GM21825 (cell line): ENCODE data around the gene GRB10.
"Not testable (repeated sequence)": the region's sequence is repeated elsewhere in the genome, so short reads cannot be mapped to it uniquely, and the experiment has no call there.

Source experiments
- ATAC-seq: cut with Tn5 transposase; IDR thresholded peaks from one replicate; pipeline ENCODE4 v1.9.1; 2021; ENCODE audit warnings: mild to moderate bottlenecking, moderate library complexity; ENCODE audit not compliant: unreplicated experiment

The GRB10 gene

DNA sequence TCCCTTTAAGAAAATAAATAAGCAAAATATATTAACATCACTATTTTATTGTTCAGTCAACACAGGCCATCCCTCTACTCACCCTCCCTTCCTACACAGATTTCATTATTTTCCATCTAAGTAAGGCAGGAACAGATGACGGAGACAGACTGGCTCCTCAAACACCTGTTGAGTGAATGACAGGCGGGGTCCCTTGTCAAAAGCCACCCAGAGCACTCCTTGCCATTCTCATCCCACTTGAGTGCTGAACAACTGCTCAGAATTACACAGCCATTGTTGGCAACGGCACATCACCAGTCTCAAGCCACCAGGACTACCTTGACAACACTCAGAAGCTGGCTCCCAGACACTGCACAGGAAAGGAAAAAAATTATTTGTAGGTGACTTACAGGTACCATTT is 3.3 kb downstream of the GRB10 start:
- no peak for ATAC-seq

DNA sequence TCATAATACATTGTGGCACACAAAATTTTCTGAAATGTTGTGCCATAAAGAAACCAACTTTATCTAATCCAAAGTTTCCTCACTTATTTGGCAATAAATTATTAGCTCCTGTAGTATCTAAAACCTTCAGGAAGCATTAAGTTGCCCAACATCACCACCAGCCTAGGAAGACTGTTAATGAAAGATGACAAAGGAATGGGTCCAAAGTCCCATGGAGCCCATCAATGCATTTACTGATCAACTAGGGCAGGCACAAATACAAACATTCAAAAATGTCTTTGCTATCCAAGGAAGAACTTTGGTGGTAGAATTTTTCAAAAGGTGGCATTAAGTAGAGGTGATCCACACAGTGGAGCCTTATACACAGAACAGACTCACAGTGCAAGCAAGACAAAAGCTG is 4.5 kb downstream of the GRB10 start:
- no peak for ATAC-seq

DNA sequence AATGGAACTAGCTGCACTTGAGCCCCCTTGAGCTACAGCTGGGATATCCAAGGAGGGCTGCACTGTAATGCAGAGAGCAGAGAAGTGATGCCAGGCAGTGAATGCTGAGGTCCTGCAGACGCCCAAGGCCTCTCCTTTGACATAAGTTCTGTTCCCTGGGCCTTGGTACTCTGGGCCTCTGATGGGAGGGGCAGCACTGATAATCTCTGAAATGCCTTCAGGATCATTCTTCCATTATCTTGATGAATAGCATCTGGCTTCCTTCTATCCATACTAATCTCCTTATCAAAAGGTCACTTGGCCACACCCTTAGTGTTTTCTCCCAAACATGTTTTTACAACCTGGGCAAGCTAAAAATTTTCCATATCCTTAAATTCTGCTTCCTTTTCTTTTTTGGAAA is 6.9 kb downstream of the GRB10 start:
- no peak for ATAC-seq

DNA sequence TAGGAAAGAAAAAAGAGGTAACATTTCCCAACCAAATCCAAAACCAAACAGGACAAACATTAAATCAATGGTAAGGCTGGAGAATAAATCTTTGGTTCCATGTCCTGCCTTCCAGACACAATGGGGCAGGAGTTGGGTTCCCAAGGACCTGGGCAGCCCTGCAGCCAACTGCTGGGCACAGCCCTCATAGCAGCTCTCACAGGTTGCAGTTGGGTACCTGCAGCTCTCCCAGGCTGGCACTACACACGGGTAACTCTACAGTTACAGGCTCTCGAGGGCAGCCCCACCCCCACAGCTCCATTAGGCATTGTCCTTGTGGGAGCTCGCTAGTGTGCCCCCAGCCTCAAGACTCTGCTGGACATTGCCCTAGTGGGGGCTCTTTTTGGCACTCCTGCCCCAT is 7.5 kb downstream of the GRB10 start:
- ATAC-seq: no peak

DNA sequence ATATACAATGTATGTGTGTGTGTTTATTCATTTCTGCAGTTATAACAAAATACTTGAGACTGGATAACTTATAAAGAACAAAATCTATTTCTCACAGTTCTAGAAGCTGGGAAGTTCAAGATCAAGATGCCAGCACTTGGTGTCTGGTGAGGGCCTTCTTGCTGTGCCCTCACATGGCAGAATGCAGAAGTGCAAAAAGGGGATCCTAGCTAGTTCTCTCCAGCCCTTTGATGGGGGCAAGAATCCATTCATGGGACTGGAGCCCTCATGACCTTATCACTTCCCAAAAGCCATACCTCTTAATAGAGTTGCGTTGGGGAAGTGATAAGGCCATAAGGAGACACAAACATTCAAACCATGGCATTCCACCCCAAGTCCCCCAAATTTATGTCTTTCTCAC is 8.4 kb downstream of the GRB10 start:
- ATAC-seq: no peak

DNA sequence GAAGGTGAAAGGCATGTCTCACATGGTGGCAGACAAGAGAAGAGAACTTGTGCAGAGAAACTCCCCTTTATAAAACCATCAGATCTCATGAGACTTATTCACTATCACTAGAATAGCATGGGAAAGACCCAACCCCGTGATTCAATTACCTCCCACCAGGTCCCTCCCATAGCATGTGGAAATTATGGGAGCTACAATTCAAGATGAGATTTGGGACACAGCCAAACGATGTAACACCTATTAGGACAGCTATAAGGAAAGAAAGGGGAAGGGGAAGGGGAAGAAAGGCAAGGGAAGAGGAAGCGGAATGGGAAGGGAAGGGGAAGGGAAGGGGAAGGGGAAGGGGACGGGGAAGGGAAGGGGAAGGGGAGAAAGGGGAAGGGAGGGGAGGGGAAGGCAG is 9.6 kb downstream of the GRB10 start:
- not testable (repeated sequence) for ATAC-seq

DNA sequence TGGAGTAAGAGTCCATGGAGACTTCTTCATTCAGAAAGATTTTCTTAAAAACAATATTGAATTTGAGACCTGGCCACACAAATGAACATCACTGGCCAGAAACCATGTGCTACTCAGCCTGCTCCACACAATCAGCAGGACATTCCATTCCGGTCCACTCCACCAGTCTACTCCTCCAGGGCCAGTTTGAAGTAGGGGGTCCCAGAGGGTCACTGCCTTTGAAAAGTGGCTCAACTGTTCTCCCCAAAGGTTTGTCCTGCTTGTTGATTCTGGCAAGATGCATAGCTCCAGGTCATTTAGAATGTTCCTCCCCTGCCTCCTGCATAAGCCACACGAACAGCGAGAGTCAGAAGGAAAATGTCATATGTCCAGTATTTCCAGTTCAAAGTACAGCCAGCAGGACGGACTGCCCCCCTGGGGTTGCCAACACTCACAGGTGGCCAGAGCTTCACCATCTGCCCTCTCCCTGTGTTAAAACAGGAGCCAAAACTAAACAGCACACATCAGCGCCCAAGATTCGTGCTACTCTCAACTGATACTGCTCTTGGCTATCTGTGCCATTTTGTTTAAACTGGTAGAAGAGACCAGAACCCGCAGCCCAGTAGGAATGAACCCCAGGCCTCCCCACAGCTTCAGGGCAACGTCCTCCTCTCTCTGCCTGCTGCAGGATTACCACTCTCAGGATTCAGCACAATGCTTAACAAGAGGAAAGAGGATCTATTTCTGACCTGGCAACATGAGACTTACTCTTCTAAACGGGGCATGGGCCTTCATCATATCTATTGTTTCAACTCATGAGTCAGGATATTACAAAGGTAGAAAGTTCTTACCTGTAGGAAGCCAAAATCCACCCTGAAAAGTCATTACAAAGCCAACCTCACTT is 11.3 kb downstream of the GRB10 start:
- ATAC-seq: no peak

DNA sequence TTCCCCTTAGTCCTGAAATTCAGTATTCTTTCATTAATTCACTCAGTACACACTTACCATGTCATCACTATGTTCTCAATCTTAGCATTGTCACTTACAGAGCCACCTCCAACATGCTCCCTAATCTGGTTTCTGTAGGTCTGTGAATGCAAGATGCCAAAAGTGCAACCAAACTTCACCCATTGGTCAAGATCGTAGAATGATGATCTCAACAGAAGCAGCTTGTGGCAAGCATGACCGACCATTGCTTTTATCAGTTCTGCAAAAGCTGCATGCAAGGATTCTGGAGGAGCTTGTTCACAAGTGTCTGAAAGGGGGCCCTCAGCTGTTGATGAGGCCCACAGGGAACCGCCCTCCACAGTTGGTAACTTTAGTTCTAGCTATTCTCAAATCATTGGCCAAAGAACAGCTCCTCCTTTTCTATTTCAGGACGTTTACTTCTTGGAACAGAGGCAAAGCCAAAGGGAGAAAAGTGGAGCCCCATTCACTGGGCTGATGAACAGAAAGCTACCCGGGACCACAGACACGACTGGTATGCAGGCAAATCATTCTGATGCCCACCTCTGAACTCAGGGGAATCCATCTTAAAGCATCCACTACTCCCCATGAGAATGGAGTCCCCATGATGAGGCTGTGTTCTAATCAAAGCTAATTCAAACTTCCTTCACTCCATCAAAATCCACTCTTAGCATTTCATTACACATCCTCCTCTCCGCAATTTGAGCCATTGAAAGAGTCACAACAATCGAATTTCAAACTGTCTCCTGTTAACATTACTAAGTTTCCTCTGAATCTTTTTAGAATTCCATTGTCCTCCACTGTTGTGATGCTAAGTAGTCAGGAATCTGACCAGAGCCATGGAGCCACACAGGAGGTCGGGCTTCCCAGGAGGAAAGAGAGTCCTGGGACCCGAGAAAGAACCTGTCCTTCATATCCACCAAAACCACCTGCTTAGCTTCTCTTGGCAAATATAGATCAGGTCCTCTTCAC is 13.9 kb downstream of the GRB10 start:
- no peak for ATAC-seq

DNA sequence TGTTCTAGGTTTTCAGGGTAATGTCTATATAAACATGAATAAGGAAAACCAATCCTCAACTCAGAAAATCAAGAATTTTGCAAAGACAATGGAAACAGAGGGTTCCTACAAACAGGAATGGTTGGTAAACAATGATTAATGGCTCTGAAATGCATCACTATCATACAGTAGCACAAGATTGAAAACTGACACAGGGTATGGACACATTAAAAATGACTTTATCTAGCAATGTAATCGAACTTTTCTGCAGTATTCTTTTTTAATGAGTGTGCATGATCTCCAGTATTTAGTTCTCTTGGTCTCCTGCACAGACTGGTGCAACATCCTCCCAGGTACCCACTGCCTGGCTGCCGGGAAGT is 15.9 kb downstream of the GRB10 start:
- ATAC-seq: no peak

DNA sequence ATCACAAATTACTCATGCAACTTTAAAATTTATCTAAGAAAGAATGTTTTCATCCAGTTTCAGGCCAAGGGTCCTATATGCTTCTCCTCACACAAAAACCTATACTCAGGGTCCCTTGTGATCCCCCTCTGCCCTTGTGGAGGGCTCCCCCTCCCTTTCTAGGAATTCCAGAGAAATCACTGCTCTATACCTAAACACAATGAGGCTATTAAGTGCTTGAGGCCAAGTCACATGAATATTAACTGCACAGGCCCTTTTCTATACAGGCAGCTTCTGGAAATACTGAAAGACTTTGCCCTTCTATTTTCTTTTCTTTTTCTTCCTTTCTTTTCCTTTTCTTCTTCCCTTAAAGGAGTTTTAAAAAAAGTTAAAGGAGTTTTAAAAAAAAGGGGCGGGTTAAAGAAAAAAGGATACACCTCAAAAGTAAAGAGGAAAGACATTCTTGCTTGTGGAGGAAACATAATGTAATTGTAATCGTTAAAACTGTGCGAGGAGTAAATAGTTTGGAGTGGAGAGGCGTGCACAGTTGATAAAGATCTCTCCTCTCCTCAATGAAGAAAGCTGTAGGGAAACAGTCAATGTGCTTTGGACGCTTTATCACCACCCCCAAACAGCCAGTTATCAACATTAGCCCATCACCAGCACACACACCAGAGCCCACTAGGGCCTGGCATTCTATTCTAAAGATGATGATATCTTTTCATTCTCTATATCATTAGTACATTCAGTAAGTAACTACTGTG is 16.4 kb downstream of the GRB10 start:
- no peak for ATAC-seq

DNA sequence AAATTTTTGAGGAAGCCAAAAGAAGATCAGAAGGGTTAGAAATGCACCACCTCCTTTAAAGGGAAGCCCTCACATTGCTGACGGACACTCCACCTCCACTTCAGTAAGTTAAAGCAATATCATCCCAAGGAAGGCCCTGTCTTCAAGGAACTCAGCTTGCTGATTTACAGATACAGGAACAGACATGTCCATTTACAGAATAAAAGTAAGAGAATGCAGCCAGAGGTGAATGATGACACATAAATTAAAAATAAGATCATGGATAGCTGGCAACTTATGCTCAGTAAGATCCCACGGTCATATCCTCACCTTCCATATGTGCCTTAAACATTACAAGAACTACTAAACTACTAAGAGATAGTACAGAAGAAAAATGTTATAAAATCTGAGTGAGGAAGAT is 20.4 kb downstream of the GRB10 start:
- no peak for ATAC-seq

DNA sequence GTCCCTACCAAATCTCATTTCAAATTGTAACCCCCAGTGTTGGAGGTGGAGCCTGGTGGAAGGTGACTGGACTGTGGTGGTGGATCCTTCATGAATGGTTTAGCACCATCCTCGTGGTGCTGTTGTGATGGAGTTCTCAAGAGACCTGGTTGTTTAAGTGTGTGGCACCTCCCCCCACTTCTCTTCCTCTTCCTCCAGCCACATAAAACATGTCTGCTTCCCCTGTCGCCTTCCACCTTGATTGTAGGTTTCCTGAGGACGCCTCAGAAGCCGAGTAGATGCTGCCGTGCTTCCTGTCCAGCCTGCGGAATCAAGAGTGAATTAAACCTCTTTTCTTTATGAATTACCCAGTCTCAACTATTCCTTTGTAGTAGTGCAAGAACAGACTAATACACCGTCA is 21.0 kb downstream of the GRB10 start:
- no peak for ATAC-seq

DNA sequence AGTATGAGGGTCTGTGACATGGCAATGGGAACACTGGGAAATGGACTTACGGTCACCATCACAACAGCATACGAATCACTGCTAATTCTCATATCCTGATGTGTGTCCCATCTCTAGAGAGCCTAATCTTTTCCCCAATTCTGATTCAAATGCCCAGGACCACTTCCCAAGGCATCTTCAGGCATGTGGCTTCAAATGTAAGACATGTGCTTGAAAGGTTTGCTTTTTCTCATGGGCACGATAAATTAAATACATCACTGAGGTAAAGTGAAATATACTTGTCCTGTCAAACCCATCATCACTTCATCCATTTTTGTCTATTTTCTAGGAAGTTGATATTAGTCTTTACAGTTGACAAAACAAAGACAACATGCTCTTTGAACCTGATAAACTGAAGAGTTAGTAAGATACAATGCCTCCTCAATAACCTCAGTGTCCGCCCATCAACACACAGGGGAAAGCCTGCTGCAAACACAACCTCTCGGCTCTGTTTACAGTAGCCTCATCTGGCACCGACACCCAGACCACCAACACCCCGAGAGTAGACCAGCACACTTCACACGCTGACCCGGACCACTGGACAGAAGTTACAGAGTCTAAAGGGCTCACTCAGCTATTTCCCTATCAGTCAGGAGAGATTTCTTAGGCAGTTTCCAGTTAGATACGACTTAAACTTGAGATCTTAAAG is 24.8 kb downstream of the GRB10 start:
- no peak for ATAC-seq

DNA sequence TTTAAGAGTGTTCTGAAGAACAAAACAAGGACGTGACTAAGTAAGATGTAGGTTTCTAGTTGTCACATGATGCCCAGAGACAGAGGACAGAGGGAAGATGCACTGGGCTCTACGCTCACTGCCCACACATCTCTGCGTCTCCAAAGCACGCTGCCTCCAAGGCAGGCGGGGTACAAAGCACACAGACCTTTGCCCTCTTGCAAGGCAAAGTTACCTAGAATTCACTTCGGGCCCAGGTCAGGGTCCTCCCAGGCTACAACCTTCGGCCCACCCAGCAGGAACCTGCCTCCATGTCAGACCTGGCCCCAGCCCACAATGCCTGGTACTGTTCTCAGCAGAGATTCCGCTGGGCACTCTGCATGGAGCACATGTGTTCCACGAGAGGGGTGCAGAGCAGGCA is 26.5 kb downstream of the GRB10 start:
- no peak for ATAC-seq

DNA sequence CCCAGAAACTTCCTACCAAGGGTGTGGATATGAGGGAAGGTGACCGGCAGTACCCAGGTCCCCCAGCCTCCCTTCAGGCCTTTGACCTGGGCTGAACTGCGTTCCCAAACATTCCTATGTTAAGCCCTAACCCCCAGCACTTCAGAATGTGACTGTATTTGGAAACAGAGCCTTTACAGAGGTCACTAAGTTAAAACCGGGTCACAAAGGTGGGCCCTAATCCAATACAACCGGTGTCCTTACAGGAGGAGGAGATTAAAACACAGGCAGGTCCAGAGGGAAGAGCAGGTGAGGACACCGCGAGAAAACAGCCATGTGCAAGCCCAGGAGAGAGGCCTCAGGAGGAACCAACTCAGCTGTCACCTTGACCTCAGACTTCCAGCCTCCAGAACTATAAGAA is 28.0 kb downstream of the GRB10 start:
- ATAC-seq: no peak

DNA sequence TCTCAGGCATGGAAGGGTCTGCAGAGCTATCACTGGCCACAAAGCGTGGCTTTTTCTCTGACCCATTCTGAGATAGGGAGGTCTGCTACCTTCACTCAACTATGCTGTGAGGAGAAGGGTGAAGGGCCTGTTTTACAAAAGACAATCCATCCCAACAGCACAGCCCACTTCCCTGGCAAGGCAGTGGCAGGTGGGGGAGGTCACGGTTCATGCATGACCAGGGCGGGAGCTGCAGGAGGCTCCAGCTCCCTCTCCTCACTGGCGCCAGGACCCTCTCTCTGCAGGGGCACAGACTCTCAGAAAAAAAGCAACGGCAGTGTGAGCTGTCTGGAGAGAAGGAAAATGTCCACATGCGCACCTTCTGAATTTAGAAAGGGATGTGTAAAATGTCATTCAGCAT is 28.5 kb downstream of the GRB10 start:
- ATAC-seq: no peak

DNA sequence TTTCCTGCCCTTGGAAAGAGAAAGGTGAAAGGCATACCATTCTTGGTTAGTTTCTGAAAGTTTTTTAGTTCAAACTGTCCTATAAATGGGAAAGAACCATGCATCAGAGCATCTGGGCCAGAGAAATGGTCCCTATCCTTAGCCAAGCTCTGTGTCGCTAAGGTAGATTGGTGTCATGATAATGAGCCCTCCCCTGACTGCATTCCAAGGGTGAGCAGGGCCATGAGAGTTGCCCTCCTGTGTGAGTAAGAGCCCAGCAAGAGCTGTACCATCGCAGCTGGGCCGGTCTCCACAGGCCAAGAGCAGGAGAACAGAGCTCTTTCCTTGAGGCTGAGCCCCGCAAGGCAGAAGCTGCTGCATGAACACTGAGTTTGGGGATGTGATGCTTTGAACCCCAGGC is 30.3 kb downstream of the GRB10 start:
- no peak for ATAC-seq

DNA sequence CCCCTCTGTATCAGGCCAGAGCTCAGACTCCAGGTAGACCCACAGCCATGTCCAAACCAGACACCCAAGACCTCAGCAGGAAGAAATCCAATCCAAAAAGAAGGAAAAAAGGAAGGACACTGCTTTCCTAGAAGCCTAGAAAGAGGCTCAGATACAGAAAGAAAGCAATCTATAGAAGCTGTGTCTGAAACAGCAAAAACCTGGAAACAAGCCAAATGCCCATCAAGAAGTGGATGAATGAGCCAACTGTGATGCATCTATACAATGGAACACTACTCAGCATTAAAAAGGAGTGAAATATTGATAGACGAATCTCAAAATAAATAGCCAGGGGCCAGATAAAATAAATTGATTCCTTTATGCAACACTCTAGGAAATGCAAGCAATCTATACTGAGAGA is 31.6 kb downstream of the GRB10 start:
- ATAC-seq: no peak

DNA sequence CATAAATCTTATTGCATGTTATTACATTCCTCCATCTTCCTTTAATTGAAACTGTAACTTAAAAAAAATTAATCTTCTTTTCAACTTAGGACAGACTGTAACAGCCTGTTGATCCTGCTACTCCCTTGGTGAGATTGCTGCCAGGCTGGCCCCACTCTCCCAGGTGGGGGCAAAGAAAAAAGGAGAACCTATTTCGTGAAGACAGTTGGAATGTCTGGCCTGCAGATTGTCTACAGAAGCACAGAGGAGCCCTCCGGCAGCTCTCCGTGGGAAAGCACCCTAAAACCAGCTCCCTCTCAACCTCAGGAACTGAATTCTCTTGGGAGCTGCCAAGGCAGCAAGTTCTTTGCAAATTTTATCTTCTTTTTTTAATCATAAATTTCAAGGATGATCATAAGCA is 32.8 kb downstream of the GRB10 start:
- no peak for ATAC-seq

DNA sequence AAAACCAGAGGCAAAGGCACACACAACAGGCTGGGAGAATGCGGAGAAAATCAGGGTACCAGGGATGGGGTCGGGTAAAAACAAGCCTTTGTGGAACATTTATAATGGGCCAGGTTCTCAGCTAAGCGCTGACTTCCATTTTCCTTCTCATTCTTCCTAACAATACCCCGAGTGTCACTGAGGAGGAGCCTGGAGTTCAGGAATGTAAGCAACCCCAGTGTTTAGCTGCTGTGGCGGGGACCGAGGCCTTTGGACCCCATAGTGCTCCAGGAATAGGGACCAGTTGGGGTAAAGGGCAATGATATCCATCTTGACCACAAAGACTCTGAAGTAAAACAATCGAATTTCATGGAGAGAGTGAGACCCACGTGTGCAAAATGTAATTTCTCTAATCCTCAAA is 34.2 kb downstream of the GRB10 start:
- ATAC-seq: no peak

DNA sequence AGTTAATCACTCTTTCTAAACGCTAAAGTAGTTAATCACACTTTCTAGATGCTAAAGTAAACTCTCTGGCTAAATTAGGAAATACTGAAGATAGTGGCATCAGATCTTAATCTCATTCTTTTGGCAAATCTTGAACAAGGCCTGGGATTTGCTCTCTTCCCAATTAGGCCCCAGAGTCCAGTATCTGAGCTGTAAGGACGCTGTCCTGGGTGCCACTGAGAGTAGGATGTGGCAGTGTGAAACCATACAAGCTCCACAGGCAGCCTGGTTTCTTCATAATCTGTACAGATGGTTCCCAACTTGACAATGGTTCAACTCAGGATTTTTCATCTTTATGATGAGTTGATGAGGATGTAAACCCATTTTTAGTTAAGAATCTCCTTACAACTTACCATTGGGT is 36.9 kb downstream of the GRB10 start:
- no peak for ATAC-seq
